WTC11 (cell line): ENCODE results near the gene OSBPL6.

ENCODE experiments used
- ZBTB21 ChIP-seq: sonication (generic); formaldehyde crosslinking; IDR thresholded peaks from 2 replicates; pipeline ENCODE4 v1.8.1; 2023; ENCODE audit warnings: mild to moderate bottlenecking, missing genetic modification reagents, borderline replicate concordance
- ZNF263 ChIP-seq: sonication (generic); formaldehyde crosslinking; IDR thresholded peaks from 2 replicates; pipeline ENCODE4 v1.8.1; 2022; ENCODE audit warnings: low read depth, mild to moderate bottlenecking, moderate library complexity, missing genetic modification reagents
- TF ChIP-seq, protein P1 (sequence below): fragments of 250-450 bp; sonication (Bioruptor Pico); IDR thresholded peaks from 2 replicates; pipeline ENCODE4 v2.1.2; 2022; ENCODE audit warnings: mild to moderate bottlenecking, moderate library complexity
- TF ChIP-seq, protein P2 (sequence below): sonication (generic); formaldehyde crosslinking; IDR thresholded peaks from 2 replicates; pipeline ENCODE4 v1.8.1; 2023; ENCODE audit warnings: mild to moderate bottlenecking, missing genetic modification reagents
- TF ChIP-seq, protein P3 (sequence below): sonication (generic); formaldehyde crosslinking; IDR thresholded peaks from 2 replicates; pipeline ENCODE4 v1.8.0; 2022; ENCODE audit warnings: mild to moderate bottlenecking, missing genetic modification reagents

DNA sequence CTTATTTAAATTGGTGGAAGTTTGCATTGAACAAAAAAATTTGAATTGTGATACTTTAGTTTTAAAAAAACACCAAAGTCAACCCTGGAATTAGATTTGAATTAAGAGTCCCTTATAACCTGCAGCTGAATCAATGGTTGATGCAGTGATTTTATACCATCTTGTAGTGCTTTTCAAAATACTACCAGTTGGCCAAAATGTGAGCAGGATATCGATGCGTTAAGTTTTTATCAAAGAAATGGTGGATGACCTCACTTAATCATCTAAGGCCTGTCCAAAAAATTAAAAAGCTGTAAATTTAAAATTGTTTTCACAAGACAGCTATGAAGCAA lies 48.2 kb downstream of the OSBPL6 start:
- TF ChIP-seq ZNF263 (CRISPR knock-in tag) (no peak), ZBTB21 (CRISPR knock-in tag) (no peak)
- TF ChIP-seq, protein P1, sequence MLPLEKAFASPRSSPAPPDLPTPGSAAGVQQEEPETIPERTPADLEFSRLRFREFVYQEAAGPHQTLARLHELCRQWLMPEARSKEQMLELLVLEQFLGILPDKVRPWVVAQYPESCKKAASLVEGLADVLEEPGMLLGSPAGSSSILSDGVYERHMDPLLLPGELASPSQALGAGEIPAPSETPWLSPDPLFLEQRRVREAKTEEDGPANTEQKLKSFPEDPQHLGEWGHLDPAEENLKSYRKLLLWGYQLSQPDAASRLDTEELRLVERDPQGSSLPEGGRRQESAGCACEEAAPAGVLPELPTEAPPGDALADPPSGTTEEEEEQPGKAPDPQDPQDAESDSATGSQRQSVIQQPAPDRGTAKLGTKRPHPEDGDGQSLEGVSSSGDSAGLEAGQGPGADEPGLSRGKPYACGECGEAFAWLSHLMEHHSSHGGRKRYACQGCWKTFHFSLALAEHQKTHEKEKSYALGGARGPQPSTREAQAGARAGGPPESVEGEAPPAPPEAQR = no peak
- TF ChIP-seq, protein P2, sequence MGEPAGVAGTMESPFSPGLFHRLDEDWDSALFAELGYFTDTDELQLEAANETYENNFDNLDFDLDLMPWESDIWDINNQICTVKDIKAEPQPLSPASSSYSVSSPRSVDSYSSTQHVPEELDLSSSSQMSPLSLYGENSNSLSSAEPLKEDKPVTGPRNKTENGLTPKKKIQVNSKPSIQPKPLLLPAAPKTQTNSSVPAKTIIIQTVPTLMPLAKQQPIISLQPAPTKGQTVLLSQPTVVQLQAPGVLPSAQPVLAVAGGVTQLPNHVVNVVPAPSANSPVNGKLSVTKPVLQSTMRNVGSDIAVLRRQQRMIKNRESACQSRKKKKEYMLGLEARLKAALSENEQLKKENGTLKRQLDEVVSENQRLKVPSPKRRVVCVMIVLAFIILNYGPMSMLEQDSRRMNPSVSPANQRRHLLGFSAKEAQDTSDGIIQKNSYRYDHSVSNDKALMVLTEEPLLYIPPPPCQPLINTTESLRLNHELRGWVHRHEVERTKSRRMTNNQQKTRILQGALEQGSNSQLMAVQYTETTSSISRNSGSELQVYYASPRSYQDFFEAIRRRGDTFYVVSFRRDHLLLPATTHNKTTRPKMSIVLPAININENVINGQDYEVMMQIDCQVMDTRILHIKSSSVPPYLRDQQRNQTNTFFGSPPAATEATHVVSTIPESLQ (CRISPR knock-in tag) = no peak
- TF ChIP-seq, protein P3, sequence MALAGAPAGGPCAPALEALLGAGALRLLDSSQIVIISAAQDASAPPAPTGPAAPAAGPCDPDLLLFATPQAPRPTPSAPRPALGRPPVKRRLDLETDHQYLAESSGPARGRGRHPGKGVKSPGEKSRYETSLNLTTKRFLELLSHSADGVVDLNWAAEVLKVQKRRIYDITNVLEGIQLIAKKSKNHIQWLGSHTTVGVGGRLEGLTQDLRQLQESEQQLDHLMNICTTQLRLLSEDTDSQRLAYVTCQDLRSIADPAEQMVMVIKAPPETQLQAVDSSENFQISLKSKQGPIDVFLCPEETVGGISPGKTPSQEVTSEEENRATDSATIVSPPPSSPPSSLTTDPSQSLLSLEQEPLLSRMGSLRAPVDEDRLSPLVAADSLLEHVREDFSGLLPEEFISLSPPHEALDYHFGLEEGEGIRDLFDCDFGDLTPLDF (CRISPR knock-in tag) = no peak
